Activated CD4-positive, alpha-beta T cell treated with anti-CD3 and anti-CD28 coated beads for 4 hours (primary cell): ENCODE results near the gene SYNE1.

Source experiments
- DNase-seq, 2 donors: peaks; one replicate each; pipeline ENCODE4 v3.0.0-alpha.2; 2020

The SYNE1 gene

DNA sequence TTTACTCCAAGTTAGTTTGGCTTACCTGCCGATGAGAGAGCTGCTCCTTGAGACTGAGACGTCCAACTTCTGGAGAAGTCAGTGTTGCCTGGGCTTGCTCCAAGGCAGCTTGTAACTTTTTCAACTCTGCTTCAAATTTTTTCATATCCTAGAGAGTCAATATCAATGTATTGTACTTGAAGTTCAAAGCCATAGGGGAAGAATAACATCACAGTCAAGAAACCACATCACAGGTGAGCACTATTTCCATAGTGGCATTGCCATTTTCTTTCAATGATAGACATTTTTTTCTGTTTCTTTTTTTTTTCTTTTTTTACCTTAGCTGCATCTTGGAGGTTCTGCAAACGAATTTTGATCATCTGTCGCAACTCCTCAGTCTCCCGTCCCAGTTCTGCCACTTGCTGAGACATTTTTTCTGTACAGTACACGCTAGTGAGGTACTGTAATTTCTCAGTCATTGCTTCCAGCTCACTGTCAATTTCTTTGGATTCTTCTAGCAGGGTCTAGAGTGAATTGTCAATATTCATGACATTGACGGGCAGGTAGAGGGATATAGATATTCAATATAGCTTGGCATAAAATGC is 326.7 kb downstream of the SYNE1 start:
- DNase-seq: peak in 1 of 2 donors; percentile 11

DNA sequence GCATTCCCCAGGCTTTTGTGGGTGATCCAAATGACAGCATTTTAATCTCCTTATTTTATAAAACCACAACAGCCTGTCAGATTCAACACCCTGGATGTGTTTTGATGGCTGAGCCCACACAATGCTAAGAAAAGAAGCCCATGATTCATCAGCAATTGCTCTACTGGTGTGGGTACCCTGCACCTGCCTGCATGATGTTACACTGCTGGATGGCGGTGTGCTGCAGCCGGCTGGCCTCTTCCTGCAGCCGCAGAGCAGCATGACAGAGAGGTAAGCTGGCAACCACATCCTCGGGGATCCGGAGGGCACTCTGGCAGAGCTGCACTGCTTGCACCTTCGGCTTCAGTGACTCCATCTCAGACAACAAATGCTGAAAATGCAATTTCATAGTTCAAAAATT is 327.5 kb downstream of the SYNE1 start:
- DNase-seq: peak; percentile 45 to 55

DNA sequence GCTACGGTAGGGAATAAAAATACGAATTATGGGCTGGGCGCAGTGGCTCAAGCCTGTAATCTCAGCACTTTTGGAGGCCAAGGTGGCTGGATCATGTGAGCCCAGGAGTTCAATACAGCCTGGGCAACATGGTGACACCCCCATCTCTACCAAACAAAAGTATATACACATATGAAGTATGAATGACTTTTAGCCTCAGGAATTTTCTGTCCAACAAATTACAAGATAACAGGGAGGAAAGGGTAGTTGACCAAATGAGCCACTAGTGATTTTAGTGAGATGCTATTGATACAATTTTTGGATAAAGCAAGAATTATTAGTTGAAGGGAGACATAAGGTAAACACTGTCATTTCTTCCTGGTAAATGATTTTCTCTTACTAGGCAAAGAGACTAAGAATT is 328.2 kb downstream of the SYNE1 start:
- no peak for DNase-seq

DNA sequence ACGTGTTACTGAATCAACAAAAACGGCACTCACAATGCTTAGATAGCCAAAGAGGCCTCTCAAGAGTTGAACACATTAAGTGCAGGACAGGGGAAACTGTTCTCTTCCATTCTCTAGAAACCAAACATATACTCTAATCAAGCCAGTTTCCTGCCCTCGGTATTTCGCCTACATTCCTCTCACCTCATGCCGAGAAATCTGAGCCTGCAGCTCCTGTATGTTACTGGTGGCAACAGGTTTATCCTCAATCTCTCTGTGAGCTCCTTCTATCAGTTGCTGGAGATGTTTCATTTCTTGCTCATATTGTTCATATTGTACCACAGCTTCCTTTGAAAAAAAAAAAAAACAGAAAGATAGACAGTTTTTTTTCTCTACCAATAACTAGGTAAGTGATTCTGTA is 328.9 kb downstream of the SYNE1 start:
- DNase-seq: no peak

DNA sequence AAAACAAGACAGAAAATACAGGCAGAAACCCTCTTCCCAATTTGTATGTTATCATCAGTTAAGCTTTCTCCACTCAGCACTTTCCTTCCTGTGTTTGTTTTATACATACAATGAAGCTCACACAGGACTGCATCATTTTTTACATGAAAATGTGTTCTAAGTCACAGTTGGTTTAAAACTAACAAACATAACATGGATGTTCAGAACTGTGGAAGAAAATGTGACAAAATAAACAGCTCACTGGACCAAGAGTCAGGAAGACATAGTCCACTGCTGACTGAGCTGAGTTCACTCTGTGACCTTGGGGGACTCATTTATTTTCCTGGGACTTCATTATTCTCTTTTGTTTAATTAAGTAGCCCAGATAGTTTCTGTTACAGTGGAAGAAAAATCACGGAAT is 331.5 kb downstream of the SYNE1 start:
- no peak for DNase-seq

DNA sequence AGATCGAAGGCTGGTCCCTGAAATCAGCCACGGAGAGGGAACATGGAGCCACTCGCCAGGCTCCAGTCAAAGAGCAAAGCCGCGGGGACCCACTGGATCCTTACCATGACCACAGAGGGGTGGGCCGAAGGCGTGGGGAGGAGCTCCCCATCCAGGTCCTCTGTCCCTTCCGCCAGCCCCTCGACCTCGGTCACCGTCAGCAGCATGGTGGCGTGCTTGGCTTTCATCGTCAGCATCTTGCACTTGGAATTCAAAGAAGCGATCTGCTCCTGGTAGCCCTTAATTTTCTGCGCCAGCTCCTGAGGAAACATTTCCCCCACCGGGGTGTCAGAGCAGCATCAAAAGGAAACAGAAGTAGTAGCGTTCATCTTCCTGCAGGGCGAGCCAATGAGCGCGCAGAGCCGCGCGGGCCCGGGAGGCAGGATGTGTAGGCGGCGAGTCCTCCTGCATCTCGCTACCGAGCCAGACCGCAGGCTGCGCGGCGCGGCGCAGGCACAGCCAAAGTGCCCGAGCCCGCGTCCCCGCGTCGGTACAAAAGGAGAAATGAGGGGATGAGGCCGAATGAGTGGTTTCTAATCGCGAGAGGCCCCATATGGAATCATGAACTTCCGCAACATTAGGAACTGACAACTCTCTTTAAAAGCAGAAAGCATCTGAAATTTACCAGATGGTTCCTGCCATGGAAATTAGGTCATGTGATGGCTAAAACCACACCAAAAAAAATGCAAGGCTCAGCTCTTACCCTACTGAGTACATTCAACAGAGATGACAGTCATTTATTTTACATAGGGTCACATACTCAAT is 335.2 kb downstream of the SYNE1 start:
- DNase-seq: peak; percentile 85

DNA sequence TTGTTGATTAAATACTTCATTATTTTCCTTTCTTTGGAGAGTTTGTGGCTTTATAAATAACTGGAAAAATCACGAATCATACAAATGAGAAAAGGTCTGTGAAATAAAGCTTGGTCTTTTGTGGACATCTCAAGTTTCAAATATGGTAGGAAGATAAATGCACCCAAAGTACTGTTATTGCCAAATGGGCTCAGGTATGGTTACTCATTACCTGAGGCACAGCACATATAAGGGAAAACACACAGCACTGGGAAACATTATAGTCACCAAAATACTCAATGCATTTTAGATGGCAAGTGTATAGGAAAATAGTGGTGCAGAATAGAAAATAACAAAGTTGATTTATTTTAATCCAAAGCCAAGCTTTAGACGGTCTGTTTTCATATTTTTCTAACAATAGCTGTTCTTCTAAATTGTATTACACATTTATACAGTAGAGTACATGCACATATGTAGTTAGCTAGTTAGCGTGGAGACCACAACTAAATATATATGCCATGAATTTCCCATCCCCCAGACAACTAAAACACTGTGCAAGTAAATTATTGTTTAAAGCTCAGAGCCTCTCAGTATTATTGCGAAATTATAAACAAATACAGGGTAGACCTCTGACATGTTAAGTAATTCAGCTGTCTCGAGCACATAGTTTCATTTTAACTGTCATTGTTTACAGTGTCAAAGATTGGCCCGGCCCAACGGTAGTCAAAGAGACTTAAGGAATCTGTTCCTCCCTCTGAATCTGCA is 336.0 kb downstream of the SYNE1 start:
- DNase-seq: no peak

DNA sequence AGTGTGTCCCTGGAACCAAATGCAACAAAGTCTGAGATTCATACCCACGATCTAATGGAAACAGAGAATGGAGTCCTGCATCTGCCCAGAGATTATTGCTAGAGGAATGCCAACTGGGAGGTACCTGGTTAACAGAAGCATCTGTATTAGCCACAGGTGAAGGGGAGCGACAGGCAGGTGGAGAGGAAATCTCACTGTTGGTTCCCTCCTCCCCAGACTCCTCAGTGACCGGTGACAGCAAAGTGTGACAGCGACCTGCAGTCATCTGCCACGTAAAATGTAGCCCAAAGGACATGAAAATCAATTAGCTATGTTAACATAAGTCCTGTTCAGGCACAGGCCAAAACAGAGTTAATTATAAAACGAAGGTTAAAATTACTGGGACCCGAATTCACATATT is 336.6 kb downstream of the SYNE1 start:
- DNase-seq: no peak

DNA sequence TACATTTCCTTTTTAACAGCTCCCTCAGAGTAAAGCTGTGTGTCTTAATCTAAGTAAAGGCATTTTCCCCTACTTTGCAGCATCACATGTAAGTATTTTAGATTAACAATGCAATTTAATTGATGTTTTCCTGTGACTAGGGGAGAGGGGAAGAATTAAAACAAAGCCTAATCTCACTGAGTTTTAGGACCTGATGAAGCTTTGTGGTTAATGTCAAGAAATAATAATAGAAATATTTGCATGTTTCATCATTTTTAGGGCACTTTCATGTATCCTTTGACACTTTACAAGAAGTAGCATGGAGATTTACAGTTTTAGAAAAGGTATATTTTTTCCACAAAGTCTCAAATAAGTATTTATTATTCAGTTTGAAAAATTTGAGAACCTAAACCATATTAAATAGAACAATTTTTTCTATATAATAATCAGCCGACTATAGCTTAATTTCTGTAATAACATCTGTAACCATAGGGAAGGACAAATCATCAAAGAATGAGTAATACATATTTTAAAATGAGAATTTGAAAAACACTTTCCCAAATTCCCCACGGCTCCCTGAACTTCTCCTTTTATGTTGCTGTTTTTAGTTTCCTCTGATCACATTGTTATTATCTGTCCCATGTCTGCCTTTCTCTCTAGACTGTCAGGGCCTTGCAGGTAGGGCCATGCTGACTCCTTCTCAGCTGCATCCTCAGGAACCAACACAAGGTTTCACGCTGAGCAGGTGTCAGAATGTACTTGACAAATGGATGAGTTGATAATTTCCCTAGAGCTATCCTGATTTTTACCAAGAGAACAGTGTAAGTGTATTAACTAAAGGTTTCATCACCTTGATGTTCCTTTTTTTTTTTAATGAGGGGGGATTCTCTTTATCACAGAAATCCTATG is 338.1 kb downstream of the SYNE1 start:
- DNase-seq: no peak

DNA sequence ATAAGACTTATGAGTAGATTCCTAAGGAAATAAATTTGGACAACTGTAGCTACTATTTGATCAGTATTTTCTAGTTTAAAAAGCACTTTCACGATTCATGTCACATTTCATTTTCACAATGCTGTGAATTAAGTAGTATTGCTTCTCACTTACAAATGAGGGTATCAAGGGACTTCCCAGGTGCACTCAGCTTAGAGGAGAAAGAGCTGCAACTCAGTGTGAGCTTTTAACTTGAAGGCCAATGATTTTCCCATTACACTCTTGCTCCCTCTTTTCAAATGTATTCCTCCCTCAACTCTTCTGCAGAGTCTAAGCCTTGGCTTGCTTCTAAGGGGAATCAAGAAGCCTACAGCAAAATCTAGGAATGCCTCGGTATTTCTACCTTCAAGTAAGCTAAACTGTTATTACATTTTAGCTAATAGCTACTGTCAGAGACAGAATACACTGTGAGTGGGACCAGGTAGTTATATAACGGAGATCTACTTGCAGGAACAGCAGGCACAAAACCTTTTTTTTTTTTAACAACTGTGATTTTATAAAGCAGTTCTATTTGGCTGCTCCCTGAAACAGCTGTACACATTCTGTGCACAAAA is 339.0 kb downstream of the SYNE1 start:
- DNase-seq: no peak

DNA sequence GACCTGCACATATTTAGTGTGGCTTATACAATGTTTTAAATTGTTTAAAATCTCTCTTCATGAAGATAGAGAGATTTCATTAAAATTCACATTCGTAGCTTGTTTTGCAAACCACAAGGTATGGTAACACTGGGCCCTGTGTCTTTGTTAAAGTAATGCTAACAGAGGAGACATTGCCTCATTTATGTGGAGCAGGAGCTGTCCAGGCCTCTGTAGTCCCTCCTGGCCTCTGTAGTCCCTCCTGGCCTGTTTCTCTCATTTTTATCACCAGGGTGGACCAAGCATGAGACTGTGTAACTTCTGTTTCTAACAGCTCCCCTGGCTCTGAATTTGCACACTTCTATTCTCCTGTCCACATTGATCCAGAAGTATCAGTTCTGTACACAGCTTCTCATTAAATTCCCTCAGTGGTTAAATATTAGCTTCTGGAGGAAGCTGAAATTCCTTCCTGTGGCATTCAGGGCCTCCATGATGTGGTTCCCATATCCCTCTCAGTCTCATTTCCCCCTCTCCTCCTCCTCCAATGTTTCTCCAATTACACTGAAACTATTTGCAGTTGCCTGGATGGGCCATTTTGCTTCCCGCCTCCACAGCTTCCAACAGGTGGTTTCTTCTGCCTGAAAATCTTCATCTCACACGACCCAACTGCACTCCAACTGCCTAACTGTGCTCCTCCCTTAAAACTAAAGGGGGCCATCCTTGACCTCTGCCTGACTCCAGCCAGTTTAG is 340.4 kb downstream of the SYNE1 start:
- no peak for DNase-seq

DNA sequence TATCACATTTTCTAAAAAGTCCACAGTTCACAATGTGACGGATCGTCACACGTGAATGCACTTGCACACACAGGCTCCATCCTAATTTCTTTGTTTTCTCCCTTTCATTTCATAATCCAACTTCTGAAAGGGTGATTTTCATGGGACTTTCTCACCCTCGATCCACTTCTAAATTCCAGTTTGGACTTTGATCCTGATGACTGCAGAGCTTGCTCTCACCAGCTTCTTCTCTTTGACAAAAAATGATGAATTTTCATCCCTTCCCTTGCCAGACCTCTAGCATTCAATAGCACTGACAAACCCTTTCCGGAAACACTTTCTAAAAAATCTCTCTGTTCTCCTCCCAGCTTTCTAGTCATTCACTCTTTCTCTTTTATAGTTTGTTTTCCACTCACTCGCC is 341.2 kb downstream of the SYNE1 start:
- no peak for DNase-seq

DNA sequence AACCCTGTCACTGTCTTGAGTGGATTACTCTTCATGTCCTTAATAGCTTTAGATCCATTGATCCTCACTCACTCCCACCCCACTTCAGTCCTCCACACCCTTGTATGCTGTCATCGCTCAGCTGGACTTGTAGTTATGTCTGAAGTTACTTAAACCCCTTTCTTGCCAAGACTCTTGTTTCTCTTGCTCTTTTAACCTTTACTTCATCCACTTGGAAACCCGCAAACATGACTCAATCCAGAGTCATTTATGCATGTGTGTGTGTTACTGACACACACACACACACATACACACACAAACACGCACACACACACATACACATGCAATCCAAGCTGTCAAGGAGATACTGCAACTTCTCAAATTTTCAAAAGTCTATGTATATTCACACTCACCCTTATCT is 341.8 kb downstream of the SYNE1 start:
- DNase-seq: no peak

DNA sequence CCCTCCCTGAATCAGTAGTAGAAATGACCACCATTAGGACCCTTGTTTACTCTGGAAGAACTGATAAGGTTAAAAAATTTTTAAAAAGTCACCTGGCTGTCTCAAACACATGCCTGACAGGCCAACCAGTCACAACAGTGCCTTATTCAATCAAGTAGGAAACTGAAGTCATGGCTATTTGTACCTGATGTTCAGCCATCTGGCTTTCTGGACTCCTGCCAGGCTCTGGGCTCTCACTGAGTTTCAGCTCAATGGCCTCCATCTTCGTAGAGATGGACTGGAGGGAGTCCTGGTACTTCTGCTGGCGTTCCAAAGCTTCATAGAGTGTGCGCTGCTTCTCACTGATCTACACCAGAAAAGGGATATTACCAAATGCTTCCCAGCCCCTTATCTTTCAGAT is 343.8 kb downstream of the SYNE1 start:
- no peak for DNase-seq

DNA sequence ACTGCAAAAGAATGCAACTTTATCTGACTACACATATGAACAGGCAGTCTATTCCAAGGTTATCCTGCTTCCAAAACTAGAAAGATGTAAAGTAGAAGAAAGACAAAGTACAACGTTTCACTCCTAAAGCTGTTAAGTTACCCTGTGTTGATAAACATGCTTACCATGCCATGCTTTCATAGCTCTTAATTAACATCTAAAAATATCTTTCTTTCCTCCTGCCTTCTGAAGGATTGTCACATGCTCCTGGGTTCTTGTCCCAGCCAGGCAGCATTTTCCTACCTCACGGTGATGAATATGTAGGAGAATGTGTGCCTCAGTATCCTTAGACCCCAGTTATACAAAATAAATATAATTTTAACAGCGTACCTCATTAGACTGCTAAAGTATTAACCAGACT is 344.6 kb downstream of the SYNE1 start:
- DNase-seq: no peak

DNA sequence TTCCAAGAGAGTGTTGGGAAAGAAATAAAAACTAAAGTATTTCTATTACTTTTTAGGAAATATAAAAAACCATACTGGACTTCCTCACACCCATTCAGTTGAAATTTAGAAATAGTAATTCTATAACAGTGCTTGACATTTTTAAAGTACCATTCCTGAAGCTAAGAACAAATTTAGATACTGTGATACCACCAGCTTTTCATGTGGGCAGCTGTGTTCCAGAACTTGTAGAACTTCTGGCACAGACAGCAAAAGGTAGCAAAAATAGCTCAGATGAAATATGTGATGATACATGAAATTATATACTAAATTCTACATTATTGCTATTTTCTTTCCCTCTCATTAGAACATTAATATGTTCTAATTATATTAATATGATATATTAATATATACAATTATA is 346.5 kb downstream of the SYNE1 start:
- no peak for DNase-seq

DNA sequence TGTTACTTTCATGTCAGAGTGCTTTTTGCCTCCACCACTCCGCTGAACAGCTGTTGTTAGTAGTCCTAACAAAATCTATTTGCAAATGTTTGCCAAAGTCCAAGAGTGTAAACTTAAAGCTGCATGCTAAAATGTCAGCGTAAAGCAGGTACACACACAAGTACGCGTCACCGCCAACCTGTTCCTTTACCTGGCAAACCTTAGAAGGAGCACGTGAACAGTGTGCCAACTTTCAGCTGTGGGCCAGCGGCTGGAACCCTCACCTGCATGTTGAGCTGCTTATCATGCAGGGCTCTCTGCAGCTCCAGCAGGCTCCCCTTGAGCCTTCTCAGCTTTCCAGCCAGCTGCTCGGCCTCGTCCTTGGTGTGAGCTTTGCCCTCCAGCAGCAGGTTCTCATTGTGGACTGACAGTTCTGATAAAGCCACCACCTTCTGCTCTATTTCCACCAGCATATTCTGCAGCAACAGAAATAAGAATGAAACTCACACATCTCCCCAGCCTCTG is 359.3 kb downstream of the SYNE1 start:
- DNase-seq: no peak

DNA sequence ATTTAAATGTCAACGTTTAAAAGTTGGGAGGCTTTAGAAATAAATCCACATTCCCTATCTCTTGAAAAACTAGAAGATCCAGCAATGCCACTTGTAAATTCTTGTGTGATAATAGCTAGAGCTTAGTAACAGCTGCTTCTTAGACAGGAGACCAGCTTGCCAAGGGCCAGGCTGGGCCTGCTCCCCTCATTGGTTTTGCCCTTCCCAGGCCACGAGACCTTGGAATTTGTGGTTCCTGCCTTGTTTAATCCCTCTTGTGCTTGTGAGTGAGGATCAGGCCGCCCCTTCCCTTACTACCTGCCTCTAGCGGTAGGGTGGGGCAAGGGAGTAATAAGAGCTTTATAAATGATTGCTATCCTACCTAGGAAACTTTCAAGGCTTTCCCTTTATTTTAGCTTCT is 363.5 kb downstream of the SYNE1 start:
- no peak for DNase-seq

DNA sequence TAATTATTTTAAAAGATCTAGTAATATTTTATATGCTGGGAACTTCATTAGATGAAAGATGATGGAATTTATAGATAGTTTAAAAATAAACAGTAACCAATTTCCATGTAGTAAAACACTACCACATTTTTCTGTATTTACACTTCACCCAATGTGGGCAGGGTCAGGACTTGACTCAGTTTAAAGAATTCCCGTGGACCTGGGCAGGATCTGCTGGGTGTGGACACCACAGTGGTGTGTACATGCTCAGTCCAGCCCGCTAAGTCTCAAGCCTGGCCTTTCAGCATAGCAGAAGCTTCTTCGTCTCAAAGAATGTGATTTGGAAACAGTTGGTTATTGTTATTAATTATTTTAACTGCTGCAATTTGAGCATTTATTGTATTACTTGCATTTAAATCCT is 364.2 kb downstream of the SYNE1 start:
- DNase-seq: no peak

DNA sequence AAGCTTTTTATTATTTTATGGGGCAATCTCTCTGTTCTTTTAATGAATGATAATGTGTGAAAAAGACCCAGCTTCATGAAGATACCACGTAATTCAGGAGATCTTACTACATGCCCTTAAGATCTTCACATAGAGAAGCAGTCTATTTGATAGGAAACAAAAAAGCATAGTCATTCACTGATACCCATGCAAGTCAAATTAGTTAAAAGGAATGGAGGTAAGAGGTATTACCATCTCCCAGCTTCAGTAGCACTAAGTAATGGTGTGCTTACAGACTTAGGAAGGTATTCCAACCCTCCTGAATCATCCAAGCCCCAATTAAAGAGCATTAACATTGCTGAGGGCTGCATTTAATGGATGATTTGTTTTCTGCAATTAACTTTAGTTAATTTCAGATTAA is 364.7 kb downstream of the SYNE1 start:
- no peak for DNase-seq

DNA sequence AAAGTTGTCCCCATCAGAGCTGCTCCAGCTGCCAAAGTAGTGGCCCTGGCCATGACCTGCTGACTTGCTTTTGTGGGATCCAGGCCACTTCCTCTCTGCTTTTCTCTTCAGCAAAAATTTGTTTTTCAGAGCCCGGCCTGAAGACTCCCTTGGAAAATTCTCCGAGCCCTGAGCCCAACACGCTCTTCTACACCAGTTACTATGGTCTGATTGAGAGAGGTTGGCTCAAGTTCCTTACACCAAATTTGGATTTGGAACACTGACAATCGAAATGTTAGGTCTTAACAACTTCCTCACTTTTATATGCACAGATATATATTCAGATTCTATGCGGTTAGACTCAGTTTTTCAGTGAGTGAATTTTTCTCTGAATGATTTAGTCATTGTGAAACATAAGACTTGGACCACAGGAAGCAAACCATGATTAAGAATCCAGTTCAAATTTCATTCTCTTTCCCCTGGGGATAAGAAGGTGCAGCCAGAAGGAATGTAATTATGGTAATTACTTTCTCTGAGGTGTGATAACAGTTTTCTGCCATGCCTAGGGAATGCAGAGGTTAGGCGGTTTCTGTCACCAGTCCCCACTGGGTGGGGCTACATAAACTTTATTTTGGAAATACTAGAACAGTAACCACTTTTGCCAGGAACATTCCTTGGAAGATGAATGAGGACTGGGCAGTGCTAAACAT is 365.2 kb downstream of the SYNE1 start:
- DNase-seq: no peak
